Testis (tissue), 2 donors: ENCODE measurements around the gene TNRC18.

Source experiments
- POLR2A ChIP-seq: fragments of 450-650 bp; IDR thresholded peaks from one replicate; pipeline ENCODE4 v1.6.1; 2017; ENCODE audit warnings: antibody characterized with exemption, mild to moderate bottlenecking, moderate library complexity
- TF ChIP-seq, protein P1 (sequence below), 3 experiments: fragments of 450-650 bp in 2 of 3; fragments of 200-600 bp in 1 of 3; sonication (generic) in 1 of 3; IDR thresholded peaks; one replicate each; pipeline ENCODE4 v1.5.1; 2016 to 2019; ENCODE audit warnings: antibody characterized with exemption in 3 of 3, mild to moderate bottlenecking in 2 of 3, moderate library complexity in 1 of 3

DNA sequence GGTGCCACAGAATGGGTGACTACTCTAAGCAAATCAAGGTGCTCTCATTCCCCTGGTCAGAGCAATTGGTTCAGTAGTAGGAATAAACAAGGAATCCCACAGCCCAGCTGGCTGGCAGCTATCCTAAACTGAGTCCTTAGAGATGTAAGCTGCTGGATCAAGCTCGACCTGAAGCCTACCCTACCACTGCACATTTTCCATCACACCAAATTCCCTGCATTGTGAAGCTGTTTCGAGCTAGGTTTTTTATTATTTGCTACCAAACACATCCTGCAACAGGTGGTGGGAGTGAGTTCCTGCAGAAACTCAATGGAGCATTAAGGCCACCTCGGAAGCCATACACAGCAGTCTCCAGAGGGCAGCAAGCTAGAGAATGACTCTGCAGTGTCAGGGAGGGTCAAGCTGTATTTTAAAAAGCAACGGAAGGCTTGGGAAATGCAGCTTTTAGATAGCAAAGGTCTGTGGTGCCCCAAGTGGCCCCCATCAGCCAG is 33.7 kb upstream of the TNRC18 start:
- no peak for TF ChIP-seq POLR2A
- TF ChIP-seq, protein P1, sequence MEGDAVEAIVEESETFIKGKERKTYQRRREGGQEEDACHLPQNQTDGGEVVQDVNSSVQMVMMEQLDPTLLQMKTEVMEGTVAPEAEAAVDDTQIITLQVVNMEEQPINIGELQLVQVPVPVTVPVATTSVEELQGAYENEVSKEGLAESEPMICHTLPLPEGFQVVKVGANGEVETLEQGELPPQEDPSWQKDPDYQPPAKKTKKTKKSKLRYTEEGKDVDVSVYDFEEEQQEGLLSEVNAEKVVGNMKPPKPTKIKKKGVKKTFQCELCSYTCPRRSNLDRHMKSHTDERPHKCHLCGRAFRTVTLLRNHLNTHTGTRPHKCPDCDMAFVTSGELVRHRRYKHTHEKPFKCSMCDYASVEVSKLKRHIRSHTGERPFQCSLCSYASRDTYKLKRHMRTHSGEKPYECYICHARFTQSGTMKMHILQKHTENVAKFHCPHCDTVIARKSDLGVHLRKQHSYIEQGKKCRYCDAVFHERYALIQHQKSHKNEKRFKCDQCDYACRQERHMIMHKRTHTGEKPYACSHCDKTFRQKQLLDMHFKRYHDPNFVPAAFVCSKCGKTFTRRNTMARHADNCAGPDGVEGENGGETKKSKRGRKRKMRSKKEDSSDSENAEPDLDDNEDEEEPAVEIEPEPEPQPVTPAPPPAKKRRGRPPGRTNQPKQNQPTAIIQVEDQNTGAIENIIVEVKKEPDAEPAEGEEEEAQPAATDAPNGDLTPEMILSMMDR (IDR thresholded peaks at IDR 0.05): no peak
